WTC11 (cell line): ENCODE results near the gene SLC30A4. TPM values are rescaled to one million over a fixed set of nuclear protein-coding genes. Genes with fewer than 3 reads are reported as not detected.

Source experiments
- ATF6 ChIP-seq: sonication (generic); formaldehyde crosslinking; IDR thresholded peaks from 2 replicates; pipeline ENCODE4 v1.8.1; 2023; ENCODE audit warnings: mild to moderate bottlenecking, missing genetic modification reagents
- FOXJ3 ChIP-seq: sonication (generic); formaldehyde crosslinking; IDR thresholded peaks from 2 replicates; pipeline ENCODE4 v1.9.0; 2021; ENCODE audit warnings: missing genetic modification reagents, mild to moderate bottlenecking, borderline replicate concordance
- FOXP1 ChIP-seq: sonication (generic); formaldehyde crosslinking; IDR thresholded peaks from 2 replicates; pipeline ENCODE4 v1.8.0; 2022; ENCODE audit warnings: missing genetic modification reagents, mild to moderate bottlenecking, moderate library complexity, borderline replicate concordance
- HMGXB4 ChIP-seq: sonication (generic); formaldehyde crosslinking; IDR thresholded peaks from 2 replicates; pipeline ENCODE4 v1.8.1; 2023; ENCODE audit warnings: mild to moderate bottlenecking, moderate library complexity, missing genetic modification reagents
- ZNF219 ChIP-seq: sonication (generic); formaldehyde crosslinking; IDR thresholded peaks from 2 replicates; pipeline ENCODE4 v1.8.0; 2023; ENCODE audit warnings: missing genetic modification reagents, mild to moderate bottlenecking, borderline replicate concordance
- total RNA-seq: library from RNA; stranded (reverse); gene quantifications from 3 replicates; pipeline ENCODE4 v1.2.3, GENCODE V29; 2021

SLC30A4 gene
- total RNA-seq, 1 experiment from 2014 or later: 0.04 TPM

- TF ChIP-seq FOXP1 (CRISPR knock-in tag) (no peak; the same call in 1 of the 2 replicates), ZNF219 (CRISPR knock-in tag) (no peak), FOXJ3 (CRISPR knock-in tag) (no peak), HMGXB4 (CRISPR knock-in tag) (peak; percentile 88), ATF6 (CRISPR knock-in tag) (no peak)
- TF ChIP-seq, all 79 proteins: peak for 8
These were observed 92.4 kb downstream of the SLC30A4 start (continued) for GRCh38 chr15:45429941-45430792.

Other genes with a start within 250 kb of the SLC30A4 start
- gene GATM, start 144.2 kb downstream of the SLC30A4 start, total RNA-seq: 10.1 to 18.0 TPM (median 17.0 TPM) in 3 replicates
- 28.7 to 31.6 TPM (median 29.1 TPM) in 3 replicates for gene BLOC1S6, start 64.6 kb upstream of the SLC30A4 start, total RNA-seq
- gene SQOR, start 112.3 kb upstream of the SLC30A4 start, total RNA-seq: 0.44 to 0.72 TPM (median 0.69 TPM) in 3 replicates